NCI-H345 treated with DMSO at 0.1 percent for 48 hours (cell line): ENCODE data around the gene ARHGEF10L.

Experiments used
- DNase-seq: peaks from one replicate; lab custom pipeline; 2025; ENCODE audit not compliant: unreplicated experiment; lab: John Stamatoyannopoulos, UW

ARHGEF10L gene

DNA sequence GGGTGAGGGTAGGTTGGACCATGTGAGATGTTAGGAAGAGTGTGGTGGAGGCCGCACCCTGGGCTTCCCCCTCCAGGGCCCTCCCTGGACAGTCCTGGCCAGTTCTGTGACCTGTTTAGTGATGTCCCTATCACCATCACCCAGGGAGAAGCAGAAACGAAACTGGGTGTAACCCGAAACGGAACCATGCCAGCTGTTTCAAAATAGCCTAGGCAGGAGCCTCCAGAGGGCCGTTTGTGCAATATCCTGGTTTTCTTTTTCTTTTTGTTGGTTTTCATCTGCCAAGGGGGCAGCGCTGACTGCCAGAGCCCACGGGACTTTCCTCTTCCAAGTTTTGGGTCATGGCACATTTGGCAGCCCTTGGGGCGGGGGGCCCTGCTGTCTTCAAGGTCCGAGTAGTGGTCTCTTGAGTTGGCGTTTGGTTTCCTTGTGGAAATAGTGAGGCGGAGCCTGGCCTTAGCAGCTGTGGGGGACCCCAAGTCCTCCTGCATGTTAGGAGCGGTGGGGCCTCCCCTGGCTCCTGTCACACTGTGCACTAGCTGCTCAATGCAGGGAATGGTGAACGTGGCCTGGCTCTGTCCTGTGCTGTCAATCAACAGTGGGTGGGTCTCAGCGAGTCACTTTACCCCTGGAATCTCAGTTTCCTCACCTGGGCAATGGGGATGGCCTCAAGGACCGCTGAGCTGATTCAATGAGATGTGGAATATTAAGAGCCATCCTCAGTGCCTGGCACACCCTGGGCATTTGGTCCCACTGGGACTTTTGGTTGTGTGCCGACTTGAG, 90.7 kb downstream of the ARHGEF10L start:
- DNase-seq, result no peak

GRCh38 chr1:17630986-17631385, 91.5 kb downstream of the ARHGEF10L start:
- no peak for DNase-seq

- no peak for DNase-seq
These were observed 91.9 kb downstream of the ARHGEF10L start for GRCh38 chr1:17631410-17631809.

DNA sequence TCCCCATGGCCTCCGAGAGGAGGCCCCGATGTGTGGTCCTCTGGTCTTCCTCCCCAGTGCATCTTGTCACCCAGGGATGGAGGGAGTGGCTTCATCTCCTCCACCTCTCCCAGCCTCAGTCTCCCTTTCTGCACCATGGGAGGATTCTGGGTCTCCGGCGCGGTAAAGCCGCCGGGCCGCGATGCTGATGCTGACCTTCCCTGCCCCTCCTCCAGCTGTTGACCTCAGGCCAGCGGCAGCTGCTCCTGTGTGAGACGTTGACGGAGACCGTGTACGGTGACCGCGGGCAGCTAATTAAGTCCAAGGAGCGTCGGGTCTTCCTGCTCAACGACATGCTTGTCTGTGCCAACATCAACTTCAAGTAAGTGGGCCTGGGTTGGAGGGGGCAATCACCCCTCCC, 92.6 kb downstream of the ARHGEF10L start:
- no peak for DNase-seq

- no peak for DNase-seq
These were observed 93.2 kb downstream of the ARHGEF10L start for GRCh38 chr1:17632541-17633184.

DNA sequence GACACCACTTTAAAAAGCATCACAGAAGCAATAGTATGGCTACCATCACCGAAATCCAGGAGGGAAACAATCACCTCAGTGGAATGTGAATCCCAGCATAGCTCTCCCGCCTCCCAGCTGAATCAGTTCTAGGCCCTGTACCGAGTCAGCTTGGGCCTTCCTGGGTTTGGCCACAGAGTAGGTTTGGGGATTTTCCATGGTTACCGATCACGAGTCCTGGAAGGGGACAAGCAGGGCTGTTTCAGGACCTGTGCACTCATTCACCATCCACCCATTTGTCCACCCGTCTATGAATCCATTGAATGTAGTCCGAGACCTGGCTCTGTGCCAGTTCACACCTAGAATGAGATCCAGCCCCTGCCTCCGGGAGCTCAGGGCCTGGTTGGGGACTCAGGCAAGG, 94.2 kb downstream of the ARHGEF10L start:
- no peak for DNase-seq

DNA sequence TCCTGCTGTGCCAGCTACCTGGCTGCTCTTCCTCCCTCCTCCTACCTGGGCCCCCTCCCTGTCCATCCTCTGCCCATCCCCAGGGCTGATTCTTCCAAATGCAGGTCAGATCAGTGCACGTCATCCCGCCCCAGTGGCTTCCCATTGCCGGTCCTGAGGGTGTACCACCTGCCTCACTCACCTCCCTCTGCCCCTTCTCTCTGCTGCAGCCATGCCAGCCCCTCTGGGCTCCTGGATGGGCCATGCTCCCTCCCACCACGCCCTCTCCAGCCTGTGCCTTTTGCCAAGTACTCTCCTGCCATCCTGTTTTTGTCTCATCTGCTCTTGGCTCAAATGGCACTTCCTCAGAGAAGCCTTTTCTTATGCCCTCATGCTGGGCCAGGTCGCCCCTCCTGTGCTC, 95.8 kb downstream of the ARHGEF10L start:
- DNase-seq, result no peak

DNA sequence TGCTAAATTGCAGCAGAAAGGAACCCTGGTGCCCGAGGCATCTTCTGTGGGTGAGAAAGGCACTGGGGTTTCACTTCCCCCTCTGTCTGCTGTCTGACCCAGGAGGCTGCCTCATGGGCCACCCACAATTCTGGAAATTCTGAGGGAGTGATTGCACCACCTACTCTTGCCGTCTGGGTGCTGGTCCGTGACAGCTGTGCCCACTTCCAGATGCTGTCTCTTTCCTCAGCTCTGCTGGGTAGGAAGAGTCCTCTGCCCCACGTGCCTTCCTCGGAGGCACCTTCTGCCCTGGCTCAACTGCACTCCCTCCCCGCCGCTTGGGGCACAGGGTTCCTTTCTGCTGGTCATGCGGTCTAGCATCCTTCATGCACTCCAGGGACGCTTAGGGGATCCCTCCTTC, 96.3 kb downstream of the ARHGEF10L start:
- no peak for DNase-seq

GRCh38 chr1:17636612-17637011, 97.1 kb downstream of the ARHGEF10L start:
- no peak for DNase-seq

GRCh38 chr1:17637055-17637454, 97.6 kb downstream of the ARHGEF10L start:
- DNase-seq, result no peak

GRCh38 chr1:17639703-17640340, 100.3 kb downstream of the ARHGEF10L start:
- DNase-seq, result no peak

DNA sequence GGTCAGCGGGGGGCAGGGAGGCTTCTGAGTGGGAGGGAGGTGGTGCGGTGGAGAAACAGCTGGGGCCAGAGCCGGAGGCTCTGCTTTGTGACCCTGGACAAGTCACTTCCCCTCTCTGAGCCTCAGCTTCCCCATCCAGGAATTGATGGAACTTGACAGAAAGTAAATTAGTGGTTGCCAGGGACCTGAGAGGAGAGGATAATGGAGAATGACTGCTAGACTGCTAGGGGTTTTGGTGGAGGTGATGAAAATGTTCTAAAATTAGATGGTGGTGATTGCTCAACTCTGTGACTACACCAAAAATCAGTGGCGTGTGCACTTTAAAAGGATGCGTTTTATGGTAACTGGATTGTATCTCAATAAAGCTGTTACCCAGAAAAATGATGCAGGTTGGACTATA, 100.9 kb downstream of the ARHGEF10L start:
- DNase-seq, result no peak

GRCh38 chr1:17640975-17641374, 101.5 kb downstream of the ARHGEF10L start:
- no peak for DNase-seq

DNA sequence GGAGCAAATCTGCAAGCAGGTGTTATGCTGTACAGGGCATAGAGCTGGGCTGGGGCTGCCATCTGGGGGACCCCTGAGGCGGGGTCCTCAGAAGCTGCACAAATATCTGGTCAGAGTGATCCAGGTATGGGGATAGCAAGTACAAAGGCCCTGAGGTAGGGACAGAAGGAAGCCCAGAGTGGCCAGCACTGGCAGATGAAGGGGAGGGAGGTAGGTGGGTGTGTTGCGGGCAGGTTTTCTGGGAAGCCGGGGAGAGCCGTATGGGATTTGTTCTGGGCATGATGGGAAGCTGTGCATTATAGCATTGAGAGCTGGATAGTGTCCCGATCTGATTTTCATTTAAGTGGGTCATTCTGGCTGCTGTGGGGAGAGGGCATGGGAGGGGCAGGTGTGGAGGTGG, 102.7 kb downstream of the ARHGEF10L start:
- no peak for DNase-seq

GRCh38 chr1:17642943-17643342, 103.4 kb downstream of the ARHGEF10L start:
- DNase-seq, result no peak

GRCh38 chr1:17643861-17644703, 104.6 kb downstream of the ARHGEF10L start:
- no peak for DNase-seq

DNA sequence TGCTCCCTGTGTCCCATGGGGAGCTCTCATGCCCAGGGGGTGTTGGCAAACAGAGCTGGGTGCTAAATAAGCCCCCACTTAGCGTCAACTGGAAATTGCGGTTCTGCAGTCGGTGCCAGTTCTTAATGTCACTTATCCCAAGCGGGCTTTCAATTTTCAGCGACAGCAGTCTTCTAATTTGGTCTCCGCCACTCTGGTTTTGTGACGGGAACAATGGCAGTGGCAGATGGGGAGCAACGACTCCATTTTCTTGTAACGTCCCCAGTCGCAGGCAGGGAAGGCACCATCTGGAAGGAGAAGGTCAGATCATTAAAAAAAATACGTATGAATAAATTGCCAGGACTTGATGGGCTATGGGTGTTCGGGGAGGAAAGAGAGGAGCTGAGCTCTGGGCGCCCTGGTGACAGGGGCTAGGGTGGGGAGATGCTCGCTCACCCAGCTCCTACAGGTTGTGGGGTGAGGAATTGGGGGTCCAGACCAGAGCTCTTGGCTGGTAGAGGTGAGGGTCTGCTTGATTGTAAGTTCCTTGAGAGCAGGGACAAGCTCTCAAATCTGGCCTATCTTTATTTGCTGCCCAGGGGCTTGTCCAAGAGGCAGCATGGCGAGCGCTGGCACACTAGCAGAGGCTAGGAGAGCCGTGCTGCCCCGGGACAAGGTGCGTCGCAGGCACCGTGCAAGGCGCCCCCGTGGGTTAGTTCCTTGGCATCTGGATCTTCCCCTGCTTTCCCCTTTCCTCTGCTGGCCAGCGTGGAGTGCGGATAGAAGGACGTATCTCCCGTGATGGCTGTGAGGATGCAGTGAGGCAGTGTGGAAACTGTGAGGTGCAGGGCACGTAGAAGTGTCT, 105.8 kb downstream of the ARHGEF10L start:
- no peak for DNase-seq

- DNase-seq, result no peak
These were observed 107.2 kb downstream of the ARHGEF10L start for GRCh38 chr1:17646444-17647280.

DNA sequence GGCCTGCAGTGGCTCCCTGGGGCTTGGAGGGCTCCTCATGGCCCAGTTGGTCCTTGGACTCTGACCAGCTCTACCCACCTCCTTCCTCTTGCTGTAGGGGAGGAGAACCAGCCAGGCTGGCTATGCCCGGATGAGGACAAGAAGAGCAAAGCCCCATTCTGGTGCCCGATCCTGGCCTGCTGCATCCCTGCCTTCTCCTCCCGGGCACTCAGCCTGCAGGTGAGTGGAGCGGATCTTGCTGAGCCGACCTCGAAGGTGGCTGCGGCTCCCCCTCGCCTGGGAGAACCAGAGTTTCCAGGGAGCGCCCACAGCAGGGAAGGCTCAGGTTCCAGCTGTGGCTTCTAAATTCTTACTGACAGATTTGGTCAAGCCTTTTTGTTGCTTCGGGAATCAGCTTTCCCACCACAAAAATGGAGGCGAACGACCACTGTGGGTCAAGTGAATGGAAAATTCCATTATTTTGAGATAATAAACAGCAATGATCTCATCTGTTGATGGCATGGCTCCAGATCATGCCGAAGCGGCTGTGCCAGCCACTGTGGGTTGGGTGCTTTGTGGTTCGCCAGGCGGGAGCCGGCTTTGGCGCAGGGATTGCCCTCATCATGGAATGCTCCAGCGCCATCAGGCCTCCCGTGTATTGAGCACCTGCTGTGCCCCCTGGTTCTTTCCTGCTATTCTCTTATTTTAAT, 109.1 kb downstream of the ARHGEF10L start:
- DNase-seq, result no peak
